AML-193 (cell line): Measurements from ENCODE around the gene TIAM1.

ENCODE experiments used
- DNase-seq, 2 experiments: peaks; one replicate each; lab custom pipeline; 2025; lab: John Stamatoyannopoulos, UW

Gene TIAM1

DNA sequence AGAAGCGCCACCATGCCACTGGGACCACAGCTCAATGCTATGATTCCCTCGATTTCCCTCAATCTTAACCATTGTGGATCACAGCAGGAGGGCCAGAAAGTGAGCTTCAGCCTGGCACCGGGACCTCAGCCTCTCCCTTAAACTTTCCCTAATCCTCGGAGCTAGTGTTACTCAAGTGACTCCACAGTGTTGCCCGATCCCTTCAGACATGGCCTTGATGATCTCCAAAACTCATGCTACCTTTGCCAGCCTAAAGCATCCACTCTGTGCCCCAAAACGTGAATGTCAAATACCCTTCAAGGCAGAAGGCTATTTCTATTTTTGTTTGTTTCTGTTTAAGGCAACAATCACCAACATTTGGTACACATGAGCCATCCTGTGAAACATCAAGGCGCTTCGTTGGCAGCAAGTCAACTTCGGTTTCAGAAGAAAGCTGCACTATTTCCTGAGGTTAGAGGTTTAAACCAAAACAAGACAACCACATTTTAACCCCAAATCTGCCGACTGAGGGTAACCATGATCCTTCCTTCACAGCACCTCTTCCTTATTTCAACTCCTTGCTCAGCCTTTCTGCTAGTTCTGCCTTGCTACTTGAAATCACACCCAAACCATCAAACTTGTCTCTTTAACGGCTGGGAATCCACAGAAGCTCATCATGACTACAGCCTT is 211.4 kb downstream of the TIAM1 start:
- peak in 1 of 2 experiments; percentile 13 for DNase-seq

DNA sequence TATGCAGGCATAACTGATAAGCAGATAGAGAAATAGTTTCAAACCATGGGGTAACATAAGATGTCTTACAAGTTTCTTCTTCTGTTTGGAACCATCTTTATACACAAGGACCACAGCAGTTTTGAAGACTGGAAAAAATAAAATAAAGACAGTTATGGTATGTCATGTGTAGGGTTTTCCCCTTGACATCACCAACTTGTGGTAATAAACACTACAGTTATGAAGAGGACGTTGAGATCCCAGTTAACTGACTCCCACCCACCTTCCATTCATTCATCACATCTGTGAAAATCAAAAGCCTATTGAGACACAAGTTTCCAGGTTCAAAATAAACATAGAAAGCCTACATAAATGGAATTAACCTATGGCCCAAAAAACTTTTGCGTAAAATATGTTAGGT is 213.2 kb downstream of the TIAM1 start:
- no peak for DNase-seq

DNA sequence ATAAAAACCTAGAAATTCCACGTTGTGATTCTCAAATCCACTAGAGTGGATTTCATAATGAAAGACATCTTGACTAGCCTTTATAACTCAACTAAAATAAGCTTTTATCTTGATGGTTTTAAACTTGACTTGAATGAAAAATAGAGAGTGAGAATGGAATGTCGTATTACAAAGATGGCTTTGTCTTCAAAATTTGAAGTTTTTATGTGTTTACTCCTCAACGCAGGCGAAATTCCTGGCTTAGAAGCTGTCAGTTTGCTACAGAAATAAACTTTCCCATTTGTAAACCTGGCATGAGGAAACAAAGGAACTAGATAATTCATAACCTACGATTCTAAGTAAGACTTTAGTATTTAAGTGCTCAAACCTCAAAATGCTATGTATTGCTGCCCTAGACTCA is 215.8 kb downstream of the TIAM1 start:
- DNase-seq, result no peak

DNA sequence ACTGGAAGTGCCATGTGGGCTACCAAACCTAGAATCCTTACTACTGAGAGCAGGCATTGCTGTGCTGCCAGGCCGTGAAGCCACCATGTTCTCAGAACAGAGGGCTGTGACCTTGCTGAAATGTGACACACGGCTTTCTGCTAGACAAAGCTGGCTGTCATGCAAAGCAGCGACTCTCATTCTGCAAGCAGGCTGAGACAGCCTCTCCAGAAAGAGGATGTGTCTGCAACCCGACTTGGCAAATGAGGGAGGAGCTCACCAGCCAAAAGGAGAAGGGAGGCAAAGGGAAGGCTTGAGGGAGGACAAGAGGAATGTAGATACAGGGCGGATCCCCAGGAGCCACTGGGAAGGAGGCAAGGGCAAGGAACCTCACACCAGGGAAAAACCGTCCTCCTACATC is 220.1 kb downstream of the TIAM1 start:
- DNase-seq, result peak; percentile 3

DNA sequence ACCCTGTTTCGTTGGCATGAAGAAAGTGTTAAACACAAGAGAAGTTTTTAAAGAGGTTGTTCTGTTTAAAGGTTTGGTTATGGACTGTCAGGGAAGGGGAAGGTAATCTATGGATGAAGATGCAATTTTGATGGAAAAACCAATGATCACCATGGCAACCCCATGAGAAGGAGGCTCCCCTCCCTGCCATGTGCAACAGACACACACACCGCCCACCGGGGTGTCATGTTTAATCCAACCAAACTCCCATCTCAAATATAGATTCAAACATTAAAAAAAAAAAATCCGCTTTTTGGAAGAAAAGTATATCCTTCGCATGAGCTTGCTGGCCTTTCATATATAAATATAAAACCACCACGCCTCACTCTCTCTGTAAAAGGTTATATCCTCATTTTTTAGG is 224.9 kb downstream of the TIAM1 start:
- DNase-seq, result no peak

DNA sequence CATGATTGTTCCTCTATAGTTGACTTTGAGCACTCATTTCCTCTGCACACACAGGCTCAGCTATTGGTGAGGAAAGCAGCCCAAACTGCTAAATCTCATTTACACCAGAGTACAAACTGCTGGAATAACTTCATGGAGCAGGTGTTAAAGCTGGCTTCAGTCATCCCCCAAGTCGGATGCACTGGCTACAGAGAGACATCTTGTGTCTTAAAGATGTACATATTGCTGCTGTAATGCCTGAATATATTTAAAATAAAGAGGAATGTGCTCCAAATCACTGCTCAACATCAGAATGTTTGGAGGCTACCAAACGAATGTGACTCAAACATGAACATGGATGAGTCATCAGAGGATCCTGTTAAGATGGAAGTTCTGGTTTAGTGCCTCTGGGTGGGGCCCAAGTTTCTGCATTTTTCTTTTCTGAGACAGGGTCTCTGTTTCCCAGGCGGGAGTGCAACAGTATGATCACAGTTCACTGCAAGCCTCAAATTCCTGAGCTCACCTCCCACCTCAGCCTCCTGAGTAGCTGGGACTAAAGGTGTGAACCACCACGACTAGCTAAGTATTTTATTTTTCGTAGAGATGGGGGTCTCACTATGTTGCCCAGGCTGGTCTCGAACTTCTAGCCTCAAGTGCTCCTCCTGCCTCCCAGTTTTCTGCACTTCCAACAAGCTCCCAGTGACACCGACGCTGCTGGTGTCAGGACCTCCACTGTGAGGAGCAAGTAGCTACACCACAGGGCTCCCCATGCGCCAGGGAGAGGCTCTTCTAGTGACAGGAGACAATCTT is 226.7 kb downstream of the TIAM1 start:
- DNase-seq, result no peak

DNA sequence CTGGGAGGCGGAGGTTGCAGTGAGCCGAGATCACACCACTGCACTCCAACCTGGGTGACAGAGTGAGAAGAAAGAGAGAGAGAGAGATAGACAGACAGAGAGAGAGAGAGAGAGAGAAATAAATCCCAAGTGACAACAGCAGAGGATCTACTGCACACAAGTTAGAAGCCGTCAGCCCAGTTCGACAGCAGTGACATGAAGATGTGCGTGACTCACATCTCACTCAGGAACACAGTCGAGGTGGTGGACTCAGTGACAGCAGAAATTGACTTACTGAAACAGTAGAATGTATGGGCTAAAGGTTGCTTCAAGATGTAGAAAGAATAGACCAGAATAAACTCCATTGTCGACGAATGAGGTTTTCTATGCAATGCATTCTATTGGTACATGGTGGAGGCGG is 228.8 kb downstream of the TIAM1 start:
- DNase-seq, result no peak

DNA sequence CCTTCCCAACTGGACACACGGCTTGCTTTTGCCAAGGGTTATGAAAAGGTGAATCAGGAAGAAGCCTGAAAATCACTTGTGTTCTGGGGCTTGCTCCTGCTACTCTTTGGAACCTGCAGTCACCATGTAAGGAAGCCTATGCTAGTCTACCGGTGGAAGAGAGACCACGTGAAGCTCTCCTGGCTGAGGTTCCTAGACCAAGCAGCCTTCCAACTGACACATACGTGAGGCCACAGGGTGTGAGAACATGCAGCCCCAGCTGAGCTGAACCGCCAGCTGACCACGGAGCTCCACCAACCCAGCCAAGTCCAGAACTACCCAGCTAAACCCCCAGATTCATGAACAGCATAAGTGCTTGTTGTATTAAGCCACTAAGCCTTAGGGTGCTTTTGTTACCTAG is 233.0 kb downstream of the TIAM1 start:
- DNase-seq, result no peak

DNA sequence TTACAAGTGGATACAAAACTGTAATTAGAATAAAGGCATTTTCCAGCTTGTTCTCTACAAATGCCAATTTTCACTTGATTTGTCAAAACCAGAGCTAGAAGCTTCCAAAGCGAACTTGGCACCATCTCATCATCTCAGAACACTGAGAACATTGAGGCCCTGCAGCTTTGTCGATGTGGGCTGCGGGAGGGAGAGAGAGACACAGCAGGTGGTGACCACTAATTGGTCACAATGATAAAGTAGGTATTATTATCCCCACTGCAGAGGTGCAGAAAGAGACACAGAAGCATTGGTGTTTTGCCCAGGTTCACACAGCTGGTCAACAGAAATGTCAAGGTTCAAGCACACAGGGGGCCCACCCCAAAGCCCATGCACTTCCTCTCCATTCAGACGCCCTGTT is 233.6 kb downstream of the TIAM1 start:
- DNase-seq, result no peak

DNA sequence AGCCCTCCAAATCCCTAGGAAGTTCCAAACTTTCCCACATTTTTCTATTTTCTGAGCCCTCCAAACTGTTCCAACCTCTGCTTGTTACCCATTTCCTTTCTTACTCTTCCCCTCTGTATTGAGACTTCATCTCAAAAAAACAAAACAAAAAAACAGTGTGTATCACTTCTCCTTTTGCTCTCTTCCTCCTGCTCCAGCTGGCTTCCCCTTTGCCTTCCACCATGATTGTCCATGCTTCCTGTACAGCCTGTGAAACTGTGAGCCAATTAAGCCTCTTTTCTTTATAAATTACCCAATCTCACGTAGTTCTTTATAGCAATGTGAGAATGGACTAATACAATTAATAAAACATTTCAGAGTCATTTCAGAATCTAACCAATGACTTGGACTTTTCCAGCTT is 236.2 kb downstream of the TIAM1 start:
- DNase-seq, result peak in 1 of 2 experiments; percentile 10

DNA sequence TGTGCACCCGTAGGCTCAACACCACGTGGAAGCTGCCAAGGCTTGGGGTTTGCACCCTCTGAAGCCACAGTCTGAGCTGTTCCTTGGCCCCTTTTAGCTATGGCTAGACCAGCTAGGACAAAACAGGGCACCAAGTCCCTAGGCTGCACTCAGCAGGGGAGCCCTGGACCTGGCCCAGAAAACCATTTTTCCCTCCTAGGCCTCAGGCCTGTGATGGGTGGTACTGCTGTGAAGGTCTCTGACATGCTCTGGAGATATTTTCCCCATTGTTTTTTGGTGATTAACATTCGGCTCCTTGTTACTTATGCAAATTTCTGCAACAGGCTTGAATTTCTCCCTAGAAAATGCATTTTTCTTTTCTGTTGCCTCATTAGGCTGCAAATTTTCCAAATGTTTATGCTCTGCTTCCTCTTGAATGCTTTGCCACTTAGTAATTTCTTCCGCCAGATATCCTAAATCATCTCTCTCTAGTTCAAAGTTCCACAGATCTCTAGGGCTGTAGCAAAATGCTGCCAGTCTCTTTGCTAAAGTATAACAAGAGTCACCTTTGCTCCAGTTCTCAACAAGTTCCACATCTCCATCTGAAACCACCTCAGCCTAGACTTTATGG is 236.8 kb downstream of the TIAM1 start:
- DNase-seq, result no peak

DNA sequence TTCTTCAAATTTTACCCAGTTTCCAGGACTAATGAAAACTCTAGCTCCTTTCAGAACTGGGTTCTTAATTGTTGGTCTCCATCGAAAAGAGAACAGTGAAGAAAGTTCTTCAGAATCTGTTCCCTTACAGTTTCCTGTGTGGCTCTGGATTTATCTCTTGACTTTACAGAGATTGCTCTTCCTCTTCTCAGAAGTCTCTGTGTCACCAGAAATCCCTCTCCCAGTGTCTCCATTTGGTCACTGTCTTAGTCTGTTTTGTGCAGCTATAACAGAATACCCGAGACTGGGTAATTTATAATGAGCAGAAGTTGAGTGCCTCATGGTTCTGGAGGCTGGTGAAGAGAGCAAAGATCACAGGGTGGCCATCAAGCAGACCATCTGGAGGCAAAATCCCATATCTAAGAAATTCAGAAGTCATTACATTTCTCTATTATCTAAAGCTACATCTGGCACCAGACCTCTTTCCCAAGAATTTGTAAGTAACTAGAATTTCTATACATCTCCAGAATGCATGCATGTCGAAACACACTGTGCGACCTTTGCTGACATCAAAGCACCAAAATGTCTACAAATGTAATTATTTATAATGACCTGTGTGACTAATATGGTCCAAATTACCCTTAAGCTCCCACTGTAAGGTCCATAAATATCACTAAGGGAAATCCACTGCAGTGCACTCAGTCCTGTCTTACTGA is 240.3 kb downstream of the TIAM1 start:
- no peak for DNase-seq

DNA sequence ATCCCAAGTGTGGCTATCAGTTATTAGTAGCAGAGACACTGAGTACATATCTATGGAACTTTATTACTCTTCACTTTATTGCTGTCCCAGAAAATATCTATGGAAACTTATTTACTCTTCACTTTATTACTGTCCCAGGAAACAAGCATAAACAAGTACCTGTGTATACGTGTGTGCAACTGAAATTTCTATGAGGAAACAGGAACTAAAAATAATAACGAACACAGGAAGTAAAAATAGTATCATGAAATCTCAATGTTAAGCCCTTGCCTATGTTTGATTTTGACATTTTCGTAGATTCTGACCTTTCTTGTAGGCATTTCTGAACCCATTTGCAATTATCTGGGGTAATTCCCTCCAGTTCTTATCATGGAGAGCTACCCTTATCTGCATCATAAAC is 240.9 kb downstream of the TIAM1 start:
- DNase-seq, result no peak

DNA sequence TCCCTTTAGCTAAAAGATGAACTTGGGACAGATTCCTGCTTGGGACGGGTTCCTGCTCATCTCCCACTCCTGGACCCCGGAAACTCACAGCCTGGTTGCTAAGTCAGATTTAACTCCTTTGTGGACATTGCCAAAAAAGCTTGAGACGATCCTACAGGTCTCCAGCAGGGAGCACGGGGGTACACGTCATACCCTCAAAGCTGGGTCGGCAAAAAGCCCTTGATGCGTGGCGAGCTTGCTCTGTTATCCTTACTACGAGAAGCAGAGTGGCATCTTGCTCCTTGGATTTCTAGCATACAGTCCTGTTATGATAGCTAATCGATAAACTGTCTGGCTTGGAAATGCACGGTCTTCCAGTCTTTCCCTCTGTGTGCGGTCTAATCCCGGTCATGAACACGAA is 244.9 kb downstream of the TIAM1 start:
- DNase-seq, result no peak

DNA sequence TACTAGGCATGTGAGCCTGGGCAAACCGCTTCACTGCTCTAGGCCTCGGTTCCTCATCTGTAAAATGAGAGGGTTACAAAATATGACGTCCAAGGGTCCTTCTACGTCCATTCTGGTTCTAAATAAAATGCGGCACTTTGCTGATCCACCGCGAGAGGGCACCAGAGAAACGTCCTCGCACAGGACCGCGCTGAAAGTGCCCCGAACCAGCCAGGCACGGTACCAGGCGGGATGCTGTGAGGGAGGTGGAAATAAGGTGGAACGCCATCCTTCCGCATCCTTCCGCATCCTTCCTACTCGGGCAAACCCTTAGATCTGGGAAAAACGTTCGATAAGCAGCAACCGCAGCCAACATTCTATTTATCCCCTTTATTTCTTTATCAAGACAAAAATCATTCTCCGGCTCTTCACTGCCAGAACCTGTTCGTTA is 245.5 kb downstream of the TIAM1 start:
- DNase-seq, result peak; percentile 45 to 50

DNA sequence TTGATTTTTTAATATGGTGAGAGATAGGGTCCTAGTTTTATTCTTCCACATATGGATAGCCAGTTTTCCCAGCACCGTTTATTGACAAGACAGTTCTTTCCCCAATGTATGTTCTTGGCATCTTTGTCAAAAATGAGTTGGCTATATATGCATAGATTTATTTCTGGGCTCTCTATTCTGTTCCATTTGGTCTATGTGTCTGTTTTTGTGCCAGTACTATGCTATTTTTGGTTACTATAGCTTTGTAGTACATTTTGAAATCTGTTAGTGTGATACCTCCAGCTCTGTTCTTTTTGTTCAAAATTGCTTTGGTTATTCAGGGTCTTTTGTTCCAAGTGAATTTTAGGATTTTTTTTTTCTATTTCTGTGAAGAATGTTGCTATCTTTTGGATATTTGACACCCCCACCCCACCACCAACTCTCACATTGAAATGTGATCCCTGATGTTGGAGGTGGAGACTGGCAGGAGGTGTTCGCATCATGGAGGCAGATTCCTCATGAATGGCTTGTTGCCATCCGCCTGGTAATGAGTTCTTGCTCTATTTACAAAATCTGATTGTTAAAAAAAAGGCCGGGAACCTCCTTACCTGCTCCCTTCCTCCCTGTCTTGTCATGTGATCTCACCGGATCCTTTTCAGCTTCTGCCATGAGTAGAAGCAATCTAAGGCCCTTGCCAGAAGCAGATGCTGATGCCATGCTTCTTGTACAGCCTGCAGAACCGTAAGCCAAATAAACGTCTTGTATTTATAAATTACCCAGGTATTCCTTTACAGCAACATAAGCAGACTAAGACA is 251.0 kb downstream of the TIAM1 start:
- no peak for DNase-seq

DNA sequence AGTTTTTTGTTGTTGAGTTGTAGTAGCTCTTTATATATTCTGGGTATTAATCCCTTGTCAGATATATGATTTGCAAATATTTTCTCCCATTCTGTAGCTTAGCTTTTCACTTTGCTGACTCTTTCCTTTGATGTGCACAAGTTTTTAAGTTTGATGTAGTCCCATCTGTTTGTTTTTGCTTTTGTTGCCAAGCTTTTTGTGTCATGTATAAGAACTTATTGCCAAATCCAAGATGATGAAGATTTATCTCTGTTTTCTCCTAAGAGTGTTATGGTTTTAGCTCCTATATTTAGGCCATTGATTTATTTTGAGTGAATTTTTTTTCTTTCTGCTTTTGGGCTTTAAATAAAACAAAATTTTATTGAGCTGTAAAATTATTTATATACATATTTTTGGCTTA is 253.7 kb downstream of the TIAM1 start:
- DNase-seq, result no peak

DNA sequence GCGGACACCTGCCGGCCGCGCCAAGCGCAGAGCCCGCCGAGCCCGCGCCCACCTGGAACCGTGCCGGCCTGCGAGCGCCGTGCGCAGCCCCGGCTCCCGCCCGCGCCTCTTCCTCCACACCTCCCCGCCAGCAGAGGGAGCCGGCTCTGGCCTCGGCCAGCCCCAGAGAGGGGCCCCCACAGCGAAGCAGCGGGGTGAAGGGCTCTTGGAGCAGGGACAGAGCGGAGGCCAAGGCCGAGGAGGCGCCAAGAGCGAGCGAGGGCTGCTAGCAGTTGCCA is 255.6 kb downstream of the TIAM1 start:
- DNase-seq, result no peak

DNA sequence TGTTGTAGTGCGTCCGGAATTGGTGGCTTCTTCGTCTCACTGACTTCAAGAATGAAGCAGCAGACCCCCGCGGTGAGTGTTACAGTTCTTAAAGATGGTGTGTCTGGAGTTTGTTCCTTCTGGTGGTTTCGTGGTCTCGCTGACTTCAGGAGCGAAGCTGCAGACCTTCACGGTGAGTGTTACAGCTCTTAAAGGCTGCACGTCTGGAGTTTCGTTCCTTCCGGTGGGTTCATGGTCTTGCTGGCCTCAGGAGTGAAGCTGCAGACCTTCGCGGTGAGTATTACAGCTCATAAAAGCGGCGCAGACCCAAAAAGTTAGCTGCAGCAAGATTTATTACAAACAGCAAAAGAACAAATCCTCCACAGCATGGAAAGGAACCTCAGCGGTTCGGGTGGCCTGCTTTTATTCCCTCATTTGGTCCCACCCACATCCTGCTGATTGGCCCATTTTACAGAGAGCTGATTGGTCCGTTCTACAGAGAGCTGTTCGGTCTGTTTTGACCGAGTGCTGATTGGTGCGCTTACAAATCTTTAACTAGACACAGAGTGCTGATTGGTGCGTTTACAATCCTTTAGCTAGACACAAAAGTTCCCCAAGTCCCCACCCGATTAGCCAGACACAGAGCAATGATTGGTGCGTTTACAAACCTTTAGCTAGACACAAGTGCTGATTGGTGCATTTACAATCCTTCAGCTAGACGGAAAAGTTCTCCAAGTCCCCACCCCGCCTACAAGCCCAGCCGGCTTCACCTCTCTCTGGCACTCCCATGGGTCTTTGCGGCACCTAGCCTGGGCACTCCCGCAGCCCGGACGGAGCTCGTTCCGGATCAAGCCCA is 256.2 kb downstream of the TIAM1 start:
- DNase-seq, result no peak

DNA sequence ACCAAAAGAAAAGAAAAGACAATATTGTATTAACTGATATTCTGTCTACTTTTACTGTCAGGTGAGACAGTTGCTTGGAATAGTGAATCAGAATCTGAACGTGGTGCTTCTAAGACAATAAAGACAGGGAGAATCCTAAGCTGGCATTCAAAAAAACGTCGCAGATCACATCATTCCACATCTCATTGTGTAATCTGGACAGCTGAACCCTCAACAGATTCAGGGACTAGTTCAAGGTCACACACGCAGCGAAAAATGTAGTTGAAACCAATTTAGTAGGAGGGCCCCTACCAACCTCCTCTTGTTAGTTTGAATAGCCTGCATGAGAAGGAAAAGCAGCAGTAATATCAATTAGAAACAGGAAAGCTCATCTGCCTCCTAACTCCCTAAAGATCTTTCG is 259.4 kb downstream of the TIAM1 start:
- DNase-seq, result no peak

DNA sequence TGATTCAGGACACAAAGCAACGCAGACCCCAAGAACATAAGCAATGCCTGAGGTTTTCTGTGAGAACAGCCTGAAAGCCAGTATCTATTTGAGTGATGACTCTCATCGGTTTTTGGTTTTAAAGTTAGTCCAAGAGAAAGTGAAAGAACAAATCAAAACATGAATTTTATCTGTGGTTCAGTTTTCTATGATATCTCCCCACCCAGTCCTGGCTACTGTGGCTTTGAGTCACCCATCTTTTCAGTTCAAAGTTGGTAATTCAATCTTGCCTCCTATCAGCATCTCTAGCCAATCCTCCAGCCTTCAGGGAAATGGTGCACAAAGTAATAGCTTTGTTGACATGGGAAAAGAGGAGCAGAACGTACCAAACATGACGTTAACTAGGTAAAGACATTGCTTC is 265.3 kb downstream of the TIAM1 start:
- DNase-seq, result no peak
